Measurements from ENCODE around the gene DENND2A.
"Not testable (repeated sequence)": the region's sequence is repeated elsewhere in the genome, so short reads cannot be mapped to it uniquely, and the experiment has no call there.

DNA sequence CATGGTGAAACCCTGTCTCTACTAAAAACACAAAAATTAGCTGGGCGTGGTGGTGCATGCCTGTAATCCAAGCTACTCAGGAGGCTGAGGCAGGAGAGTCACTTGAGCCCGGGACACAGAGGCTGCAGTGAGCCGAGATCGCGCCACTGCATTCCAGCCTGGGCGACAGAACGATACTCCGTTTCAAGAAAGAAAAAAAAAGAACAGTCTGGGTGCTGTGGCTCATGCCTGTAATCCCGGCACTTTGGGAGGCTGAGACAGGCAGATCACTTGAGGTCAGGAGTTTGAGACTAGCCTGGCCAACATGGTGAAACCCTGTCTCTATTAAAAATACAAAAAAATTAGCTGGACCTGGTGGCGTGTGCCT is 15.4 kb downstream of the DENND2A start:
- TF ChIP-seq, protein P1, sequence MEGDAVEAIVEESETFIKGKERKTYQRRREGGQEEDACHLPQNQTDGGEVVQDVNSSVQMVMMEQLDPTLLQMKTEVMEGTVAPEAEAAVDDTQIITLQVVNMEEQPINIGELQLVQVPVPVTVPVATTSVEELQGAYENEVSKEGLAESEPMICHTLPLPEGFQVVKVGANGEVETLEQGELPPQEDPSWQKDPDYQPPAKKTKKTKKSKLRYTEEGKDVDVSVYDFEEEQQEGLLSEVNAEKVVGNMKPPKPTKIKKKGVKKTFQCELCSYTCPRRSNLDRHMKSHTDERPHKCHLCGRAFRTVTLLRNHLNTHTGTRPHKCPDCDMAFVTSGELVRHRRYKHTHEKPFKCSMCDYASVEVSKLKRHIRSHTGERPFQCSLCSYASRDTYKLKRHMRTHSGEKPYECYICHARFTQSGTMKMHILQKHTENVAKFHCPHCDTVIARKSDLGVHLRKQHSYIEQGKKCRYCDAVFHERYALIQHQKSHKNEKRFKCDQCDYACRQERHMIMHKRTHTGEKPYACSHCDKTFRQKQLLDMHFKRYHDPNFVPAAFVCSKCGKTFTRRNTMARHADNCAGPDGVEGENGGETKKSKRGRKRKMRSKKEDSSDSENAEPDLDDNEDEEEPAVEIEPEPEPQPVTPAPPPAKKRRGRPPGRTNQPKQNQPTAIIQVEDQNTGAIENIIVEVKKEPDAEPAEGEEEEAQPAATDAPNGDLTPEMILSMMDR (IDR thresholded peaks at IDR 0.05; ENCODE audit: low read depth, low read length, poor library complexity, severe bottlenecking): not testable (repeated sequence)
- TF ChIP-seq EZH2phosphoT487 (IDR thresholded peaks at IDR 0.05; ENCODE audit: borderline replicate concordance, low read length): not testable (repeated sequence)

Measured in DOHH2 (cell line).